Fibroblast of gingiva (primary cell): ENCODE results near the gene OTULIN.
A peak's percentile ranks its signal among the peaks of the same experiment; 100 is the strongest.

Experiments used
- DNase-seq: peaks from one replicate; pipeline ENCODE4 v3.0.0-alpha.2; 2011; ENCODE audit warnings: low read depth

Gene OTULIN

GRCh38 chr5:14698495-14698894 is 34.0 kb downstream of the OTULIN start:
- no peak for DNase-seq

- no peak for DNase-seq
Measured at GRCh38 chr5:14699159-14699558, 34.6 kb downstream of the OTULIN start.

GRCh38 chr5:14699807-14700400 is 35.4 kb downstream of the OTULIN start:
- DNase-seq = no peak

GRCh38 chr5:14700478-14701436 is 36.2 kb downstream of the OTULIN start:
- no peak for DNase-seq

GRCh38 chr5:14701556-14701955 is 37.0 kb downstream of the OTULIN start:
- no peak for DNase-seq

GRCh38 chr5:14702238-14702839 is 37.8 kb downstream of the OTULIN start:
- DNase-seq = no peak

- DNase-seq = no peak
Measured at GRCh38 chr5:14705556-14705955, 41.0 kb downstream of the OTULIN start.

- peak; percentile 26 for DNase-seq
Measured at GRCh38 chr5:14706615-14707021, 42.1 kb downstream of the OTULIN start.

- no peak for DNase-seq
Measured at GRCh38 chr5:14707811-14708390, 43.4 kb downstream of the OTULIN start.

- DNase-seq = no peak
Measured at GRCh38 chr5:14708551-14708950, 44.0 kb downstream of the OTULIN start.

- no peak for DNase-seq
Measured at GRCh38 chr5:14710313-14710994, 45.9 kb downstream of the OTULIN start.

GRCh38 chr5:14712131-14712530 is 47.6 kb downstream of the OTULIN start:
- no peak for DNase-seq

GRCh38 chr5:14712666-14713065 is 48.1 kb downstream of the OTULIN start:
- DNase-seq = no peak

GRCh38 chr5:14713476-14714390 is 49.2 kb downstream of the OTULIN start:
- no peak for DNase-seq

- no peak for DNase-seq
Measured at GRCh38 chr5:14714706-14715105, 50.2 kb downstream of the OTULIN start.

GRCh38 chr5:14715481-14715880 is 51.0 kb downstream of the OTULIN start:
- DNase-seq = no peak

GRCh38 chr5:14716755-14717752 is 52.5 kb downstream of the OTULIN start:
- DNase-seq = no peak

- DNase-seq = no peak
Measured at GRCh38 chr5:14718778-14719177, 54.3 kb downstream of the OTULIN start.

GRCh38 chr5:14720236-14720923 is 55.9 kb downstream of the OTULIN start:
- DNase-seq = peak; percentile 56
